GM12878 (cell line): ENCODE measurements around the gene TMEM53. TPM values are rescaled to one million over a fixed set of nuclear protein-coding genes. Genes with fewer than 3 reads are reported as not detected.

Source experiments
- ATAC-seq: fragments of 200-7000 bp; cut with Tn5 transposase; 3 replicates; pipeline ENCODE4 v1.9.1; 2020; ENCODE audit warnings: mild to moderate bottlenecking, moderate library complexity
- BruUV-seq: library from RNA; stranded (reverse); fragments of 400-500 nt; replicated peaks from 2 replicates; lab custom pipeline; 2021; lab: Mats Ljungman, UMichigan
- CTCF ChIA-PET: fragments of 300-600 bp; sonication (Branson Sonifier 250); formaldehyde crosslinking; extraction: SDS; loops from one replicate; lab custom pipeline; 2021; ENCODE audit warnings: inconsistent platforms; lab: Yijun Ruan, JAX
- POLR2A ChIA-PET: fragments of 350-600 bp; formaldehyde crosslinking; extraction: SDS; loops from one replicate; lab custom pipeline; 2021; ENCODE audit warnings: inconsistent platforms; lab: Charles Lee
- RAD21 ChIA-PET: fragments of 300-600 bp; sonication (Branson Sonifier 250); formaldehyde crosslinking; loops from one replicate; lab custom pipeline; 2023; ENCODE audit warnings: antibody characterized with exemption; ENCODE audit not compliant: unreplicated experiment; lab: Charles Lee
- SMC1A ChIA-PET: fragments of 300-600 bp; sonication (Branson Sonifier 250); formaldehyde crosslinking; loops from one replicate; lab custom pipeline; 2023; ENCODE audit not compliant: unreplicated experiment, uncharacterized antibody; lab: Charles Lee
- DNase-seq: peaks from one replicate; pipeline ENCODE4 v3.0.0-alpha.2; 2011; ENCODE audit warnings: low read depth, low spot score
- FAIRE-seq: peaks from 3 replicates; lab custom pipeline; 2011; peaks lifted over from hg19 to GRCh38; lab: Jason Lieb, UNC
- H2AFZ ChIP-seq: 2 replicates; pipeline ENCODE4 v1.6.0; 2011; ENCODE audit warnings: low read depth, low read length, control low read depth; ENCODE audit not compliant: control insufficient read depth
- H3K27ac ChIP-seq: 2 replicates; pipeline ENCODE4 v1.5.1; 2011; ENCODE audit warnings: control low read depth; ENCODE audit not compliant: control insufficient read depth, insufficient read depth
- H3K27me3 ChIP-seq, 2 experiments: replicated peaks in 1 of 2; 2 replicates each; pipeline versions ENCODE4 v1.6.0 to v1.6.1; 2011; ENCODE audit warnings: low read length in 1 of 2; ENCODE audit not compliant: control insufficient read depth in 2 of 2, insufficient read depth in 2 of 2
- H3K36me3 ChIP-seq, 2 experiments: 2 replicates each; pipeline ENCODE4 v1.5.1; 2011; ENCODE audit warnings: low read length in 1 of 2; ENCODE audit not compliant: control insufficient read depth in 2 of 2, insufficient read depth in 2 of 2
- H3K4me1 ChIP-seq: 2 replicates; pipeline ENCODE4 v1.6.1; 2011; ENCODE audit warnings: mild to moderate bottlenecking, low read length, moderate library complexity, mixed read lengths; ENCODE audit not compliant: control insufficient read depth, insufficient read depth
- H3K4me2 ChIP-seq: 2 replicates; pipeline ENCODE4 v1.6.0; 2011; ENCODE audit warnings: control low read depth; ENCODE audit not compliant: control insufficient read depth, insufficient read depth
- H3K4me3 ChIP-seq: fragments of 200-600 bp; sonication (generic); 2 replicates; pipeline ENCODE4 v1.5.1; 2016
- H3K79me2 ChIP-seq: 2 replicates; pipeline ENCODE4 v1.6.0; 2011; ENCODE audit warnings: low read length; ENCODE audit not compliant: control insufficient read depth, insufficient read depth
- H3K9ac ChIP-seq: 2 replicates; pipeline ENCODE4 v1.8.0; 2011; ENCODE audit warnings: low read length, control low read depth, mixed read lengths; ENCODE audit not compliant: control insufficient read depth, insufficient read depth
- H3K9me3 ChIP-seq: replicated peaks from 3 replicates; pipeline ENCODE4 v1.5.1; 2011; ENCODE audit warnings: mild to moderate bottlenecking, low read length; ENCODE audit not compliant: control insufficient read depth, insufficient read depth
- H4K20me1 ChIP-seq: 2 replicates; pipeline ENCODE4 v1.6.0; 2011; ENCODE audit not compliant: control insufficient read depth, insufficient read depth
- BRCA1 ChIP-seq: IDR thresholded peaks from 2 replicates; pipeline ENCODE4 v1.6.1; 2011; ENCODE audit warnings: low read depth, low read length, improper control_type of control experiment
- CHD1 ChIP-seq: IDR thresholded peaks from 2 replicates; pipeline ENCODE4 v1.6.1; 2012; ENCODE audit warnings: low read depth, low read length, improper control_type of control experiment
- CHD4 ChIP-seq: fragments of 200-600 bp; sonication (generic); IDR thresholded peaks from 2 replicates; pipeline ENCODE4 v1.6.1; 2016; ENCODE audit warnings: mild to moderate bottlenecking
- ETV6 ChIP-seq, 2 experiments: fragments of 450-650 bp in 1 of 2; IDR thresholded peaks in 1 of 2; conservative IDR thresholded peaks in 1 of 2; 2 replicates each; pipeline ENCODE4 v1.6.1; 2014; ENCODE audit warnings: antibody characterized with exemption in 1 of 2, borderline replicate concordance in 1 of 2, low read depth in 1 of 2, mild to moderate bottlenecking in 1 of 2, moderate library complexity in 1 of 2
- HCFC1 ChIP-seq: fragments of 150-350 bp; IDR thresholded peaks from 2 replicates; pipeline ENCODE4 v1.6.1; 2014; ENCODE audit warnings: low read length
- JUND ChIP-seq: IDR thresholded peaks from 2 replicates; pipeline ENCODE4 v1.6.1; 2012; ENCODE audit warnings: low read depth, mild to moderate bottlenecking, low read length, improper control_type of control experiment, moderate library complexity
- MTA3 ChIP-seq: IDR thresholded peaks from 2 replicates; pipeline ENCODE4 v1.6.1; 2012; ENCODE audit warnings: low read length, inconsistent platforms, borderline replicate concordance
- NFXL1 ChIP-seq: fragments of 450-650 bp; IDR thresholded peaks from 2 replicates; pipeline ENCODE4 v1.6.1; 2017; ENCODE audit warnings: antibody characterized with exemption, mild to moderate bottlenecking, borderline replicate concordance
- NR2F1 ChIP-seq: fragments of 450-650 bp; conservative IDR thresholded peaks from 2 replicates; pipeline ENCODE4 v1.6.1; 2017; ENCODE audit warnings: mild to moderate bottlenecking
- NRF1 ChIP-seq: conservative IDR thresholded peaks from 2 replicates; pipeline ENCODE4 v1.6.1; 2011; ENCODE audit warnings: mild to moderate bottlenecking, low read depth, low read length, improper control_type of control experiment
- PAX8 ChIP-seq: fragments of 450-650 bp; IDR thresholded peaks from 2 replicates; pipeline ENCODE4 v1.6.1; 2017; ENCODE audit warnings: mild to moderate bottlenecking, moderate library complexity
- RB1 ChIP-seq: fragments of 450-650 bp; formaldehyde crosslinking; IDR thresholded peaks from 2 replicates; pipeline ENCODE4 v1.6.1; 2017; ENCODE audit warnings: mild to moderate bottlenecking, borderline replicate concordance
- RUNX3 ChIP-seq: IDR thresholded peaks from 2 replicates; pipeline ENCODE4 v1.6.1; 2012; ENCODE audit warnings: low read length, inconsistent platforms
- SUZ12 ChIP-seq: fragments of 200-600 bp; sonication (generic); IDR thresholded peaks from one replicate; pipeline ENCODE4 v1.6.1; 2018; ENCODE audit warnings: antibody characterized with exemption, mild to moderate bottlenecking; ENCODE audit not compliant: unreplicated experiment
- ZNF24 ChIP-seq: fragments of 450-650 bp; IDR thresholded peaks from 2 replicates; pipeline ENCODE4 v1.6.1; 2017; ENCODE audit warnings: antibody characterized with exemption, mild to moderate bottlenecking
- ZNF384 ChIP-seq: IDR thresholded peaks from 2 replicates; pipeline ENCODE4 v1.6.1; 2012; ENCODE audit warnings: low read depth, mild to moderate bottlenecking, low read length, improper control_type of control experiment, borderline replicate concordance
- WGBS: methylation state at CpG from one replicate; pipeline ENCODE4 v1.1.6; 2016; ENCODE audit warnings: low lambda C conversion rate; ENCODE audit not compliant: insufficient replicate concordance, insufficient coverage; ENCODE audit errors: missing lambda C conversion rate; 5-methylcytosine and 5-hydroxymethylcytosine counted together
- in situ Hi-C: fragments of 300-500 bp; cut with MboI; formaldehyde crosslinking; loops from 9 replicates; pipeline ENCODE4 v1.14.3; 2018; ENCODE audit warnings: mixed read lengths
- intact Hi-C: fragments of 100-400 bp; cut with micrococcal nuclease; formaldehyde crosslinking; loops from one replicate; pipeline ENCODE4 v1.14.2; 2022; ENCODE audit not compliant: unreplicated experiment
- polyA plus RNA-seq, 11 experiments: library from polyadenylated mRNA; depleted of rRNA in 4 of 11; unstranded in 6 of 11; stranded (reverse) in 5 of 11; fragments of >200 nt; fragmentation: Nextera tagmentation in 4 of 11; fragmentation: Illumina TruSeq in 1 of 11; extraction: Ambion mirVana in 4 of 11; extraction: Trizol in 1 of 11; gene quantifications; 1 replicate in 1 of 11; 2 replicates in 10 of 11; pipeline versions ENCODE4 v1.2.1 to v1.2.3, GENCODE V29; 2011 to 2016; ENCODE audit warnings: inconsistent platforms in 2 of 11, missing spikeins in 2 of 11, low read depth in 1 of 11
- total RNA-seq, 4 experiments: library from RNA; depleted of rRNA in 3 of 4; stranded (reverse); fragments of >200 nt in 3 of 4; fragmentation: Illumina TruSeq in 1 of 4; extraction: Trizol in 1 of 4; gene quantifications; 2 replicates each; pipeline versions ENCODE4 v1.2.1 to v1.2.3, GENCODE V29; 2013 to 2021
- TF ChIP-seq, protein P1 (sequence below): IDR thresholded peaks from 2 replicates; pipeline ENCODE4 v1.6.1; 2012; ENCODE audit warnings: low read depth, low read length, improper control_type of control experiment

The TMEM53 gene
- total and polyA plus RNA-seq, 10 of the 15 experiments (the other 5 are each of a cell fraction or from before 2014, with no cell fraction given) = 3.1 to 23.9 (median 11.1) TPM

DNA sequence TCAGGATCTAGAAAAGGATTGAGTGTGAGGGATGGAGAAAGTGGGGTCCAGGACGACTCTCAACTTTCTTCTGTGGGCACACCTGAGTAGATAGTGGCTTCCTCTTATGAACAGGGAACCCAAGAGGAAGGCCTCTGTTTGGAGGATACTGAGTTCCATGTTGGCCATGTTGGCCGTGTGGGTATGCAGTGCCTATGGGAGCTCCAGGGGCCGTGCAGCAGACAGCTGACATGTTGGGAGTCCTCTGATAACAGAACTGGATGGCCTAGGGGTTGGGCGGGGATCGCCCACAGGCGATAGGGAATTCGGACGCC, 43.0 kb downstream of the TMEM53 start:
- Histone ChIP-seq H3K9ac (peak overlapping the region; percentile 90), H3K4me2 (peak overlapping the region; percentile 94), H4K20me1 (no peaks in the 10 kb centered on the region), H3K9me3 (no peaks in the 10 kb centered on the region), H3K4me3 (peak overlapping the region; percentile 98), H3K4me1 (no peaks in the 10 kb centered on the region), H2AFZ (peak overlapping the region; percentile 58), H3K79me2 (peaks cover 19% of the 10 kb centered on the region), H3K36me3 (peaks cover 8 to 12% of the 10 kb centered on the region in 2 experiments; a peak in 3 of 4 replicates), H3K27me3 (no peaks in the 10 kb centered on the region), H3K27ac (peak overlapping the region; percentile 94)
- intact Hi-C loops = no loop called here
- DNase-seq (no peak), ATAC-seq (peak; percentile 59), FAIRE-seq (peak; percentile 78)
- WGBS = 0% methylated on average over 8 of the region's 8 CpGs
- CTCF ChIA-PET = interaction anchor here (1.0 to 5.7 kb wide), 6 partner anchors 16 to 419 kb away, joined by 3 to 70 read pairs (median 4); partner anchors contain the start of gene DMAP1
- POLR2A ChIA-PET = interaction anchor here (0.5 to 2.9 kb wide), 9 partner anchors 10 to 1196 kb away, joined by 3 to 13 read pairs (median 3); partner anchors contain the start of genes ARMH1 and TMEM53
- BruUV-seq = TSS peak; percentile 83
- in situ Hi-C loops = no loop called here
- no peak for TF ChIP-seq PAX8
- 0 out of 2 replicates have a peak, but pooled peaks have one; percentile 17 for TF ChIP-seq MTA3
- RAD21 ChIA-PET = interaction anchor here (0.7 to 1.6 kb wide), 3 partner anchors 11 to 1634 kb away, joined by 3 to 6 read pairs (median 3); partner anchors contain the start of gene TMEM53
- SMC1A ChIA-PET = interaction anchor here (1.1 to 1.9 kb wide), 4 partner anchors 21 to 78 kb away, joined by 3 to 6 read pairs (median 4); no protein-coding TSS in a partner anchor

- no peak overlapping the region for H3K4me3 ChIP-seq
- H3K36me3 ChIP-seq = peaks cover 0 to under 1% of the 10 kb centered on the region in 2 experiments; a peak in 3 of 4 replicates
- H3K9ac ChIP-seq = no peak overlapping the region
- FAIRE-seq = no peak
- no peak for ATAC-seq
- H3K4me1 ChIP-seq = no peaks in the 10 kb centered on the region
- WGBS = 92% methylated on average over 2 of the region's 2 CpGs
- no peaks in the 10 kb centered on the region for H3K27me3 ChIP-seq
- H4K20me1 ChIP-seq = no peaks in the 10 kb centered on the region
- no peak for DNase-seq
- no peaks in the 10 kb centered on the region for H3K9me3 ChIP-seq
- no peak overlapping the region for H2AFZ ChIP-seq
- POLR2A ChIA-PET = interaction anchor here (0.5 to 2.9 kb wide), 3 partner anchors 44 to 764 kb away, joined by 3 to 13 read pairs (median 4); partner anchors contain the start of genes ARMH1 and TMEM53
- TF ChIP-seq RB1 = no peak
- TF ChIP-seq, protein P1, sequence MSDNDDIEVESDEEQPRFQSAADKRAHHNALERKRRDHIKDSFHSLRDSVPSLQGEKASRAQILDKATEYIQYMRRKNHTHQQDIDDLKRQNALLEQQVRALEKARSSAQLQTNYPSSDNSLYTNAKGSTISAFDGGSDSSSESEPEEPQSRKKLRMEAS = no peak
- TF ChIP-seq ZNF24 = no peak
- TF ChIP-seq SUZ12 = no peak
- TF ChIP-seq RUNX3 = no peak
- no peak for TF ChIP-seq NRF1
- TF ChIP-seq BRCA1 = no peak
- TF ChIP-seq ETV6 (conservative IDR thresholded peaks at IDR 0.05 in 1 of 2, IDR thresholded peaks at IDR 0.05 in 1 of 2; ENCODE audit: borderline replicate concordance in 1 of 2, low read depth in 1 of 2) = no peak
- TF ChIP-seq MTA3 = no peak
- no peak for TF ChIP-seq JUND
- no peak for TF ChIP-seq NR2F1
- no peak for TF ChIP-seq HCFC1
- TF ChIP-seq CHD4 = no peak
- TF ChIP-seq NFXL1 = no peak
- TF ChIP-seq CHD1 = no peak
- TF ChIP-seq ZNF384 = no peak
- TF ChIP-seq, all 136 proteins: peak for 0
- no TSS peak for BruUV-seq
- ChIA-PET SMC1A (interaction anchor here (0.6 to 1.9 kb wide), 4 partner anchors 20 to 405 kb away, joined by 3 to 6 read pairs (median 3); no protein-coding TSS in a partner anchor), RAD21 (no interaction called here), CTCF (interaction anchor here (3.4 to 5.7 kb wide), 2 partner anchors 22 kb away, joined by 22 to 70 read pairs; no protein-coding TSS in a partner anchor)
- H3K4me2 ChIP-seq = no peak overlapping the region
- H3K27ac ChIP-seq = no peak overlapping the region
- in situ Hi-C loops = no loop called here
- intact Hi-C loops = no loop called here
- H3K79me2 ChIP-seq = peaks cover 19% of the 10 kb centered on the region
These were observed 44.2 kb downstream of the TMEM53 start for GRCh38 chr1:44630116-44630515.
